HCT116 (cell line): ENCODE measurements around the gene PARVB. TPM values are rescaled to one million over a fixed set of nuclear protein-coding genes. Genes with fewer than 3 reads are reported as not detected.

ENCODE experiments used
- ATAC-seq: fragments of 200-7000 bp; cut with Tn5 transposase; 2 replicates; pipeline ENCODE4 v1.9.1; 2020; ENCODE audit warnings: mild to moderate bottlenecking, moderate library complexity
- BruUV-seq: library from RNA; stranded (reverse); fragments of 400-500 nt; replicated peaks from 2 replicates; lab custom pipeline; 2021; lab: Mats Ljungman, UMichigan
- CTCF ChIA-PET: fragments of 300-600 bp; sonication (Branson Sonifier 250); formaldehyde crosslinking; loops from one replicate; lab custom pipeline; 2021; ENCODE audit warnings: antibody characterized with exemption; lab: Charles Lee
- POLR2A ChIA-PET: fragments of 300-600, 350-600 bp; sonication (Branson Sonifier 250); formaldehyde crosslinking; loops from one replicate; lab custom pipeline; 2021; ENCODE audit warnings: antibody characterized with exemption; lab: Charles Lee
- RAD21 ChIA-PET, 2 experiments: fragments of 300-600 bp; sonication (Branson Sonifier 250); formaldehyde crosslinking; loops; one replicate each; lab custom pipeline; 2023; ENCODE audit warnings: low total read pairs in 2 of 2; ENCODE audit not compliant: uncharacterized antibody in 2 of 2, unreplicated experiment in 2 of 2, low non-redundant PET in 1 of 2; lab: Charles Lee
- DNase-seq: peaks from one replicate; pipeline ENCODE4 v3.0.0-alpha.2; 2010; ENCODE audit warnings: low read depth, low spot score
- H2AFZ ChIP-seq: fragments of 200-600 bp; shearing (Covaris generic), sonication (generic); 2 replicates; pipeline ENCODE4 v1.6.1; 2017; ENCODE audit warnings: low read depth, mixed run types, mixed read lengths, antibody characterized with exemption, low read length; ENCODE audit not compliant: poor library complexity, severe bottlenecking
- H3K27ac ChIP-seq: 2 replicates; pipeline ENCODE4 v1.5.1; 2012; ENCODE audit warnings: low read depth, low read length
- H3K27me3 ChIP-seq: fragments of 200-600 bp; sonication (generic); 2 replicates; pipeline ENCODE4 v1.6.1; 2016; ENCODE audit warnings: mixed run types, low read length, mixed read lengths; ENCODE audit not compliant: insufficient read depth
- H3K36me3 ChIP-seq, 2 experiments: fragments of 200-500 bp in 1 of 2; fragments of 200-600 bp in 1 of 2; sonication (Bioruptor generic) in 1 of 2; sonication (generic) in 1 of 2; 2 replicates each; pipeline versions ENCODE4 v1.5.1 to v1.6.1; 2014 to 2016; ENCODE audit warnings: low read length in 2 of 2, inconsistent platforms in 1 of 2, mixed read lengths in 1 of 2, mixed run types in 1 of 2; ENCODE audit not compliant: insufficient read depth in 2 of 2, control insufficient read depth in 1 of 2
- H3K4me1 ChIP-seq, 2 experiments: fragments of 200-600 bp in 1 of 2; sonication (generic) in 1 of 2; 2 replicates each; pipeline versions ENCODE4 v1.5.1 to v1.6.1; 2012 to 2017; ENCODE audit warnings: low read length in 2 of 2, inconsistent platforms in 1 of 2, mild to moderate bottlenecking in 1 of 2, mixed read lengths in 1 of 2, mixed run types in 1 of 2, moderate library complexity in 1 of 2; ENCODE audit not compliant: insufficient read depth in 2 of 2, control insufficient read depth in 1 of 2
- H3K4me2 ChIP-seq: fragments of 200-600 bp; sonication (generic); 2 replicates; pipeline ENCODE4 v1.6.1; 2017; ENCODE audit warnings: mixed run types, low read length, mixed read lengths
- H3K4me3 ChIP-seq, 2 experiments: fragments of 200-600 bp in 1 of 2; sonication (generic) in 1 of 2; replicated peaks in 1 of 2; 2 replicates each; pipeline ENCODE4 v1.5.1; 2011 to 2016; ENCODE audit warnings: low read length in 2 of 2, control low read depth in 1 of 2, low read depth in 1 of 2, mild to moderate bottlenecking in 1 of 2, mixed read lengths in 1 of 2, mixed run types in 1 of 2
- H3K79me2 ChIP-seq: fragments of 200-600 bp; sonication (generic); 2 replicates; pipeline ENCODE4 v1.6.1; 2017; ENCODE audit warnings: mild to moderate bottlenecking, mixed run types, low read length, moderate library complexity, mixed read lengths; ENCODE audit not compliant: insufficient read depth
- H3K9ac ChIP-seq: fragments of 200-600 bp; sonication (generic); 2 replicates; pipeline ENCODE4 v1.6.1; 2016; ENCODE audit warnings: low read length, mixed read lengths
- H3K9me2 ChIP-seq: fragments of 200-600 bp; sonication (generic), shearing (Covaris generic); 2 replicates; pipeline ENCODE4 v1.6.1; 2017; ENCODE audit warnings: mixed run types, mild to moderate bottlenecking, moderate library complexity; ENCODE audit not compliant: insufficient read depth
- H3K9me3 ChIP-seq, 2 experiments: fragments of 200-500 bp in 1 of 2; fragments of 200-600 bp in 1 of 2; sonication (Bioruptor generic) in 1 of 2; sonication (generic) in 1 of 2; 2 replicates each; pipeline ENCODE4 v1.6.1; 2014 to 2017; ENCODE audit warnings: low read length in 2 of 2, mixed read lengths in 2 of 2, inconsistent platforms in 1 of 2, low read depth in 1 of 2, mild to moderate bottlenecking in 1 of 2, mixed run types in 1 of 2, moderate library complexity in 1 of 2; ENCODE audit not compliant: control insufficient read depth in 1 of 2, insufficient read depth in 1 of 2
- H4K20me1 ChIP-seq: fragments of 200-600 bp; sonication (generic), shearing (Covaris generic); 2 replicates; pipeline ENCODE4 v1.6.1; 2017; ENCODE audit warnings: mixed run types, mild to moderate bottlenecking, moderate library complexity; ENCODE audit not compliant: insufficient read depth
- ATF3 ChIP-seq: IDR thresholded peaks from 2 replicates; pipeline ENCODE4 v1.6.1; 2012
- CEBPB ChIP-seq: IDR thresholded peaks from 2 replicates; pipeline ENCODE4 v1.6.1; 2012; ENCODE audit warnings: low read depth
- ELF1 ChIP-seq: IDR thresholded peaks from 2 replicates; pipeline ENCODE4 v1.6.1; 2012; ENCODE audit warnings: low read depth, borderline replicate concordance
- EZH2 ChIP-seq: fragments of 200-600 bp; sonication (generic); IDR thresholded peaks from 2 replicates; pipeline ENCODE4 v1.6.1; 2017; ENCODE audit warnings: antibody characterized with exemption, mixed run types
- JUND ChIP-seq: IDR thresholded peaks from 2 replicates; pipeline ENCODE4 v1.6.1; 2012
- POLR2A ChIP-seq: IDR thresholded peaks from 2 replicates; pipeline ENCODE4 v1.7.0; 2011; ENCODE audit warnings: borderline replicate concordance; ENCODE audit not compliant: insufficient read depth, insufficient read length; ENCODE audit errors: extremely low read depth
- RAD21 ChIP-seq: IDR thresholded peaks from 2 replicates; pipeline ENCODE4 v1.6.1; 2012; ENCODE audit warnings: low read depth, mild to moderate bottlenecking
- SIN3A ChIP-seq: IDR thresholded peaks from 2 replicates; pipeline ENCODE4 v1.6.1; 2012; ENCODE audit warnings: low read depth
- SRF ChIP-seq: IDR thresholded peaks from 2 replicates; pipeline ENCODE4 v1.6.1; 2012; ENCODE audit warnings: low read depth
- TCF7L2 ChIP-seq: IDR thresholded peaks from 2 replicates; pipeline ENCODE4 v1.7.0; 2011; ENCODE audit warnings: borderline replicate concordance, inconsistent platforms; ENCODE audit not compliant: insufficient read depth, insufficient read length; ENCODE audit errors: extremely low read depth
- ZFX ChIP-seq: fragments of 450-650 bp; IDR thresholded peaks from 2 replicates; pipeline ENCODE4 v1.6.1; 2017
- ZNF274 ChIP-seq: fragments of 200-500 bp; sonication (Bioruptor generic); IDR thresholded peaks from 2 replicates; pipeline ENCODE4 v1.6.1; 2014; ENCODE audit warnings: mild to moderate bottlenecking, low read depth, low read length, inconsistent platforms
- intact Hi-C: fragments of 100-400 bp; cut with micrococcal nuclease; formaldehyde crosslinking; loops from 2 replicates; pipeline ENCODE4 v1.10.0; 2022
- total RNA-seq: library from RNA; stranded (reverse); gene quantifications from one replicate; pipeline ENCODE4 v1.2.1, GENCODE V29; 2021; ENCODE audit not compliant: unreplicated experiment
- TF ChIP-seq, protein P1 (sequence below): IDR thresholded peaks from 2 replicates; pipeline ENCODE4 v1.6.1; 2011; ENCODE audit warnings: mild to moderate bottlenecking, low read length, moderate library complexity; ENCODE audit not compliant: insufficient replicate concordance; ENCODE audit errors: extremely low read depth
- TF ChIP-seq, protein P2 (sequence below): IDR thresholded peaks from 2 replicates; pipeline ENCODE4 v1.6.1; 2012; ENCODE audit warnings: low read depth
- TF ChIP-seq, protein P3 (sequence below): IDR thresholded peaks from 2 replicates; pipeline ENCODE4 v1.6.1; 2012

PARVB gene
- total RNA-seq, 1 experiment from 2014 or later, result 21.4 TPM

DNA sequence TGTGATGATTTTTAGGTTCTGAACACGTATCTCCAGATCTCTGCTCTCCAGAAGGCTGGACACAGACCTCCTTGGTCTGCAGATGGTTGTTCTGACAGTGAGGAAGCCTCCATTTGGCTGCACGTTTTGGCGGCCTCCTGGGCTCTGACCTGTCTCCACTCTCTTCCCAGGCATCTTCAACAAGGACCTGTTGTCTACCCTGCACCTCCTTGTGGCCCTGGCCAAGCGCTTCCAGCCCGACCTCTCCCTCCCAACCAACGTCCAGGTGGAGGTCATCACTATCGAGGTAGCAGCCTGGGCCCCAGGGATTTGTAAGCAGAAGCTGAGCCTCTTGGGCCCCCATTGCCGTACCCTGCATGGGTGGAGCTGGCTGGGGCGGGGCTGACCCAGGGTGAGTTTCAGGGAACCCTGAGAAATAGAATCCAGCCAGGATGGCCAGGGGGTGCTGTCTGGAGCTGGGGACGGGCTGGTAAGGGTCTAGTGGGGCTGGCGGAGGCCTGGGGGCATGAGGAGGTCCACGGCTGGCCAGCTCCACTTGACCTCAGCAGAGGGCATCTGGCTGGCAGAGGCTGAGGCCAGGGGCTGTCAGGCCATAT lies 166.4 kb downstream of the PARVB start:
- H2AFZ ChIP-seq, result no peak overlapping the region
- ChIA-PET RAD21 (no interaction called here), POLR2A (no interaction called here), CTCF (no interaction called here)
- no peak overlapping the region for H3K4me2 ChIP-seq
- H4K20me1 ChIP-seq, result no peaks in the 10 kb centered on the region
- no peaks in the 10 kb centered on the region for H3K79me2 ChIP-seq
- H3K4me1 ChIP-seq, result peaks cover 4 to 16% of the 10 kb centered on the region in 2 experiments; a peak in 3 of 4 replicates
- no peaks in the 10 kb centered on the region for H3K9me3 ChIP-seq
- H3K4me3 ChIP-seq, result no peak overlapping the region
- H3K9ac ChIP-seq, result no peak overlapping the region
- BruUV-seq, result no TSS peak
- H3K27me3 ChIP-seq, result peaks cover 22% of the 10 kb centered on the region
- intact Hi-C loops, result no loop called here
- H3K9me2 ChIP-seq, result no peaks in the 10 kb centered on the region
- H3K36me3 ChIP-seq, result no peaks in the 10 kb centered on the region
- no peak for ATAC-seq
- TF ChIP-seq CEBPB (no peak), ZNF274 (no peak), TCF7L2 (no peak), ATF3 (no peak), ZFX (no peak), RAD21 (no peak), SRF (no peak), ELF1 (no peak), EZH2 (no peak), SIN3A (no peak), JUND (no peak), POLR2A (no peak)
- TF ChIP-seq, protein P1, sequence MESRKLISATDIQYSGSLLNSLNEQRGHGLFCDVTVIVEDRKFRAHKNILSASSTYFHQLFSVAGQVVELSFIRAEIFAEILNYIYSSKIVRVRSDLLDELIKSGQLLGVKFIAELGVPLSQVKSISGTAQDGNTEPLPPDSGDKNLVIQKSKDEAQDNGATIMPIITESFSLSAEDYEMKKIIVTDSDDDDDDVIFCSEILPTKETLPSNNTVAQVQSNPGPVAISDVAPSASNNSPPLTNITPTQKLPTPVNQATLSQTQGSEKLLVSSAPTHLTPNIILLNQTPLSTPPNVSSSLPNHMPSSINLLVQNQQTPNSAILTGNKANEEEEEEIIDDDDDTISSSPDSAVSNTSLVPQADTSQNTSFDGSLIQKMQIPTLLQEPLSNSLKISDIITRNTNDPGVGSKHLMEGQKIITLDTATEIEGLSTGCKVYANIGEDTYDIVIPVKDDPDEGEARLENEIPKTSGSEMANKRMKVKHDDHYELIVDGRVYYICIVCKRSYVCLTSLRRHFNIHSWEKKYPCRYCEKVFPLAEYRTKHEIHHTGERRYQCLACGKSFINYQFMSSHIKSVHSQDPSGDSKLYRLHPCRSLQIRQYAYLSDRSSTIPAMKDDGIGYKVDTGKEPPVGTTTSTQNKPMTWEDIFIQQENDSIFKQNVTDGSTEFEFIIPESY, result no peak
- TF ChIP-seq, protein P2, sequence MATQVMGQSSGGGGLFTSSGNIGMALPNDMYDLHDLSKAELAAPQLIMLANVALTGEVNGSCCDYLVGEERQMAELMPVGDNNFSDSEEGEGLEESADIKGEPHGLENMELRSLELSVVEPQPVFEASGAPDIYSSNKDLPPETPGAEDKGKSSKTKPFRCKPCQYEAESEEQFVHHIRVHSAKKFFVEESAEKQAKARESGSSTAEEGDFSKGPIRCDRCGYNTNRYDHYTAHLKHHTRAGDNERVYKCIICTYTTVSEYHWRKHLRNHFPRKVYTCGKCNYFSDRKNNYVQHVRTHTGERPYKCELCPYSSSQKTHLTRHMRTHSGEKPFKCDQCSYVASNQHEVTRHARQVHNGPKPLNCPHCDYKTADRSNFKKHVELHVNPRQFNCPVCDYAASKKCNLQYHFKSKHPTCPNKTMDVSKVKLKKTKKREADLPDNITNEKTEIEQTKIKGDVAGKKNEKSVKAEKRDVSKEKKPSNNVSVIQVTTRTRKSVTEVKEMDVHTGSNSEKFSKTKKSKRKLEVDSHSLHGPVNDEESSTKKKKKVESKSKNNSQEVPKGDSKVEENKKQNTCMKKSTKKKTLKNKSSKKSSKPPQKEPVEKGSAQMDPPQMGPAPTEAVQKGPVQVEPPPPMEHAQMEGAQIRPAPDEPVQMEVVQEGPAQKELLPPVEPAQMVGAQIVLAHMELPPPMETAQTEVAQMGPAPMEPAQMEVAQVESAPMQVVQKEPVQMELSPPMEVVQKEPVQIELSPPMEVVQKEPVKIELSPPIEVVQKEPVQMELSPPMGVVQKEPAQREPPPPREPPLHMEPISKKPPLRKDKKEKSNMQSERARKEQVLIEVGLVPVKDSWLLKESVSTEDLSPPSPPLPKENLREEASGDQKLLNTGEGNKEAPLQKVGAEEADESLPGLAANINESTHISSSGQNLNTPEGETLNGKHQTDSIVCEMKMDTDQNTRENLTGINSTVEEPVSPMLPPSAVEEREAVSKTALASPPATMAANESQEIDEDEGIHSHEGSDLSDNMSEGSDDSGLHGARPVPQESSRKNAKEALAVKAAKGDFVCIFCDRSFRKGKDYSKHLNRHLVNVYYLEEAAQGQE, result no peak
- TF ChIP-seq, protein P3, sequence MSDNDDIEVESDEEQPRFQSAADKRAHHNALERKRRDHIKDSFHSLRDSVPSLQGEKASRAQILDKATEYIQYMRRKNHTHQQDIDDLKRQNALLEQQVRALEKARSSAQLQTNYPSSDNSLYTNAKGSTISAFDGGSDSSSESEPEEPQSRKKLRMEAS, result no peak
- no peak overlapping the region for H3K27ac ChIP-seq
- no peak for DNase-seq
